HG03378 (cell line): ENCODE data around the gene LRFN3.
"Not testable (repeated sequence)": the region's sequence is repeated elsewhere in the genome, so short reads cannot be mapped to it uniquely, and the experiment has no call there.

Experiments
- ATAC-seq: cut with Tn5 transposase; IDR thresholded peaks from one replicate; pipeline ENCODE4 v1.9.1; 2021; ENCODE audit warnings: mild to moderate bottlenecking, moderate library complexity; ENCODE audit not compliant: unreplicated experiment

The LRFN3 gene

GRCh38 chr19:35935911-35936737, at the start of gene LRFN3:
TSS of gene LRFN3 (plus strand) at chr19:35936374. CDS start at chr19:35939426, 3,052 bp downstream.
- no peak for ATAC-seq

DNA sequence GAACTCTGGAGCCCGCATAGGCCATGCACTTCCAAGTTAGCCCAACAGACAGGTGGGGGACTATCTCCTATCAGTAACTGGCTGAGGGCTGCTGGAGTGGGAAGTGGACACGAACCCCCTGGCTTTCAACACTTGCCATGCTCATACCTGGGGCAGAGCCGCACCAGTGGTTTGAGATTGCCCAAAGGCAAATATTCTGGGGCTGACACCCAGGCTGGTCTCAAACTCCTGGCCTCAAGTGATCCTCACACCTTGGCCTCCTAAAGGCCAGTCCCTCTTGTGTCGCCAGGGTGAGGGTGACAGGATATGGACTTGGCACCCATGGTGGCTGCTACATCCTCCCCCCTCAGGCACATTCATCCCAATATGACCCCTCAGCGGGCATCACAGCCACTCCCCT, 49.0 kb upstream of the LRFN3 start:
- no peak for ATAC-seq

GRCh38 chr19:35888398-35888797, 47.8 kb upstream of the LRFN3 start:
- ATAC-seq, result no peak

GRCh38 chr19:35889370-35890112, 46.6 kb upstream of the LRFN3 start:
- ATAC-seq, result no peak

DNA sequence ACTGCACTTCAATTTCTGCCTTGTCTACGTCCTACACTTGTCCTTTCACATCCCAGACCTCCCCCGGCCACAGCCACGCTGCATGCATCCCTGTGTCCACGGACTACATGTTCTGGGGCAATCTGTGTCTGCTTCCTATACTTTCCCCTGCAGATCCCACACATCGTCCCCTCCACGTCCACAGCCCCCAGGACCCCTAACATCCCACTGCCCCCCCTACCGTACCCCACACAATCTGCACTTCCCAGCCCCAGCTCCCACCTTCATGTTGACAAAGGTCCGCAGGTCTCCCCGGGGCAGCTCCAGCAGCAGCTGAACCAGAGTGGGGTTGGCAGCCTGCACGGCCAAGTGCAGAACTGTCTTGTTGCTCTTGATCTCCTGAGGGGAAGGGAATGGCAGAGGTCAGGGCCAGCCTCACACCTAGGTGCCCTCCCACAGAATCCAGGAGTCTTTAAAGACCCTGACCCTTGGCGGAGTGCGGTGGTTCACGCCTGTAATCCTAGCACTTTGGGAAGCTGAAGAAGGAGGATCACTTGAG, 46.0 kb upstream of the LRFN3 start:
- ATAC-seq, result no peak

DNA sequence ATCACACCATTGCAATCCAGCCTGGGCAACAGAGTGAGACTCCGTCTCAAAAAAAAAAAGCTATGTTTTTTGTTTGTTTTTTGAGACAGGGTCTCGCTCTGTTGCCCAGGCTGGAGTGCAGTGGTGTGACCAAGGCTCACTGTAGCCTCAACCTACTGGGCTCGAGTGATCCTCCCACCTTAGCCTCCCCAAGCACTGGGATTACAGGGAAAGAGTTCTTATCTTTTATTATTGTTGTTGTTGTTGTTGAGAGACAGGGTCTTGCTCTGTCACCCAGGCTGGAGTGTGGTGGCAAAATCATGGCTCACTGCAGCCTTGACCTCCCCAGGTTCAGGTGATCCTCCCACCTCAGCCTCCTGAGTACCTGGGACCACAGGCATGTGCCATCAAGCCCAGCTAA, 44.4 kb upstream of the LRFN3 start:
- ATAC-seq, result not testable (repeated sequence)

- ATAC-seq, result no peak
Measured at GRCh38 chr19:35894342-35894741, 41.8 kb upstream of the LRFN3 start.

DNA sequence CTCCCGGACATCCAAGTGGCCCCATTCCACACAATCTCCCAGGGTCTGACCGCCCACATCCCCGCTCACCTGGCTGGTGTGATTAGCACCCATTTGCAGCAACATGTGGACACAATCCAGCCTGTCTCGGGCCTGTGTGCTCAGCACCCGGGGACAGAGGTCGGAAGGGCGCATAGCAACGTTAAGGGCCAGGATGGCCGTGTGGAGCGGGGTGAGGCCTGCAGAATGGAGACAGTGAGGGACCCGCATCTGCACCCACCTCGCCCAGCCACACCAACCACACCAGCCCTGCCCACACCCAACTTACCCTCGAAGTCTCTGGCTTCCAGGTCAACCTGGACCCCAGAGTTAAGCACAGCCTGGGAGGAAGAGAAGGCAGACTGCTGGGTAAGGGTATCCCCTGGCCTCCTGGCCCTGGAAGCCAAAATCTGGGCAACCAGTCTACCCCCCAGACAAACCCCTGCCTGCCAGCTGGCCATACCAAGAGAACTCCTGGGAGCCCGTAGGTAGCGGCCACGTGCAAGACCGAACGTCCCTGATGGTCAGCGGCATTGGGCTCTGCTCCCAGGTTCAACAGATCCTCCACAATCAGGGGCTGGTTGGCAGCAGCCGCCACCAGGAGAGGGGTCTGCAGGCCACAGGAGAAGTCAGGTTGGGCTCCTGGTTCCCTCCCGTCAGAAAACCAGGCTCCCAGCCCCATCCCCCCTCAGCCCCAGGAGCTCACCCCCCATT, 40.1 kb upstream of the LRFN3 start:
- no peak for ATAC-seq

- no peak for ATAC-seq
Measured at GRCh38 chr19:35896643-35897040, 39.5 kb upstream of the LRFN3 start.

- no peak for ATAC-seq
Measured at GRCh38 chr19:35897706-35898451, 38.3 kb upstream of the LRFN3 start.

GRCh38 chr19:35898499-35898809, 37.7 kb upstream of the LRFN3 start:
- ATAC-seq, result no peak

GRCh38 chr19:35899547-35900214, 36.5 kb upstream of the LRFN3 start:
- peak; percentile 22 for ATAC-seq

- ATAC-seq, result no peak
Measured at GRCh38 chr19:35901055-35901644, 35.0 kb upstream of the LRFN3 start.

- ATAC-seq, result no peak
Measured at GRCh38 chr19:35901854-35902661, 34.1 kb upstream of the LRFN3 start, which contains the start of gene HCST. TSS of gene HCST (plus strand) at chr19:35902529. CDS start at chr19:35902594, 65 bp downstream.

DNA sequence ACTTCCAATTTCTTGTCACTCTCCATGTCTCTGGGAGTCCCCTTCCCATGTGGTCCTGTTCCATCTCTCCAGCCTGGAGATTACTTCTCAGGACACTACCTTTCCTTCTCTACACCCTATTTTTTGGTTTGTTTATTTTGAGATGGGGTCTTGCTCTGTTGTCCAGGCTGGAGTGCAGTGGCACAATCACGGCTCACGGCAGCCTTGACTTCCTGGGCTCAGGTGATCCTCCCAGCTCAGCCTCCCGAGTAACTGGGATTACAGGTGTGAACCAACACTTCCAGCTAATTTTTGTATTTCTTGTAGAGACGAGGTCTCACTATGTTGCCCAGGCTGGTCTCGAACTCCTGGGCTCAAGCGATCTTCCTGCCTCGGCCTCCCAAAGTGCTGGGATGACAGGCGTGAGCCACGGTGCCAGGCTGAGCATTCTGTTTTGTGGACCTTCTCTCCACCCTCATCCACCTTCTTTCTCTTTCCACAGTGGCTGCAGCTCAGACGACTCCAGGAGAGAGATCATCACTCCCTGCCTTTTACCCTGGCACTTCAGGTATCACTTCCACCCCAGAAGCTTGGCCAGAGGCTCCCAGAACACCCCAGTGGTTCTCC, 33.2 kb upstream of the LRFN3 start:
- no peak for ATAC-seq

DNA sequence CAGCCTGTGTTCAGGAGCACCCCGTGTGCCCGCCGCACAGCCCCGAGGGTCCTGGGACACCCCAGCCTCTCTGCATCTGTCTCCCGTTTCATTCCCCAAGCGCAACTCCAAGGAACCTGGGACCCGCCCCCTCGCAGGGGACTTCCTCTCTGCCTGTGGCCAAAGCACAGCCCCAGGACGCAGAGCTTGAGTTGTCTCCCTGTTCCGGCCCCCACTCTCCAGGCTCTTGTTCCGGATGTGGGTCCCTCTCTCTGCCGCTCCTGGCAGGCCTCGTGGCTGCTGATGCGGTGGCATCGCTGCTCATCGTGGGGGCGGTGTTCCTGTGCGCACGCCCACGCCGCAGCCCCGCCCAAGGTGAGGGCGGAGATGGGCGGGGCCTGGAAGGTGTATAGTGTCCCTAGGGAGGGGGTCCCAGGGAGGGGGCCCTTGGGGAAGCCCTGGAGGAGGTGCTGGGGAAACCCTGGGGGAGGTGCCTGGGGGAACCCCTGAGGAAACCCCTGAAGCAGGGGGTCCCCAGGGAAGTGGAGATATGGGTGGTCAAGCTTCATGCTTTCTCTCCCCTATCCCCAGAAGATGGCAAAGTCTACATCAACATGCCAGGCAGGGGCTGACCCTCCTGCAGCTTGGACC, 32.5 kb upstream of the LRFN3 start:
- ATAC-seq, result no peak

DNA sequence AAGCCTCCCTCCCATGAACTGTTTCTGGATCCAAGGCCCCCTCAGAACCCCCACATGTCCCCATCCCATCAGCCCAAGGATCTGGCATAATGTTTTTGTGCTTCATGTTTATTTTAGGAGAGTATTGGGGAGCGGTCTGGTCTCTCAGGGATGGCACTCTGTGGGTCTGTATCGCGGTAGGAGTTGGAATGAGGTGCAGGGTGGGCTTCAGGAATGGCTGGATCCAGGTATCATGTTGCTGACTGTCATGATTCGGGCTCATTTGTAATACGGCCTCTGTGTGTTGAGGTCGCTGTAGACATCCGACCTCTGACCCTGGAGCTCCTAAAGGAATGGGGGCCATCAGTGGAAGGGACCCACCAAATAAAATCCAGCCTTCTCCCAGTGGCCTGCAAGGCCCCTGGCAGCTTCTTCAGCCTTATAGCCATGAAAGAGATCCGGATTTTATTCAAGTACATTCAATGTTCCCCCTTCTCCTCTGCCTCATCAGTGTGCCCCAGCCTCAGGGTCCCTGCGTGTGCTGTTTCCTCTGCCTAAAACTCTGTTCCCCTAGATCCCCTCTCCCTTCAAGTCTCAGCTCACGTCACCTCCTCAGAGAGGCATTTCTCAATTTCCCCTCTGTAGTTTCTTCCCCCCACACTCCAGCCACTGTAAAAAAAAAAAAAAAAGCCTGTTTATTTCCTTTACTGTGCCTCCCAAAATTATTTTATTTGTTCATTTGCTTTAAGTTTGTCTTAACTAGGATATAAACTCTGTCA, 31.7 kb upstream of the LRFN3 start:
- no peak for ATAC-seq
